PC-3 (cell line): ENCODE data around the gene RCAN2. TPM values are rescaled to one million over a fixed set of nuclear protein-coding genes. Genes with fewer than 3 reads are reported as not detected.

Experiments
- ATAC-seq: fragments of 200-7000 bp; cut with Tn5 transposase; 2 replicates; pipeline ENCODE4 v1.9.1; 2020; ENCODE audit warnings: mild to moderate bottlenecking, moderate library complexity
- BruUV-seq: library from RNA; stranded (reverse); fragments of 400-500 nt; replicated peaks from 2 replicates; lab custom pipeline; 2021; lab: Mats Ljungman, UMichigan
- CTCF ChIA-PET: fragments of 300-600 bp; sonication (Branson Sonifier 250); formaldehyde crosslinking; loops from one replicate; lab custom pipeline; 2022; ENCODE audit warnings: antibody characterized with exemption; lab: Charles Lee
- POLR2A ChIA-PET: fragments of 300-600 bp; sonication (Branson Sonifier 250); formaldehyde crosslinking; loops from one replicate; lab custom pipeline; 2022; ENCODE audit warnings: antibody characterized with exemption; ENCODE audit not compliant: unreplicated experiment; lab: Charles Lee
- DNase-seq: peaks from one replicate; pipeline ENCODE4 v3.0.0-alpha.2; 2015
- H2AFZ ChIP-seq: fragments of 300-600 bp; sonication (generic); 2 replicates; pipeline ENCODE4 v1.6.0; 2016; ENCODE audit warnings: antibody characterized with exemption, low read length
- H3F3A ChIP-seq: fragments of 300-600 bp; sonication (generic); one replicate; pipeline ENCODE4 v1.6.0; 2017; ENCODE audit warnings: antibody characterized with exemption, low read length, control low read depth, mild to moderate bottlenecking; ENCODE audit not compliant: unreplicated experiment
- H3K27ac ChIP-seq: fragments of 300-600 bp; sonication (generic); 2 replicates; pipeline ENCODE4 v1.5.1; 2016; ENCODE audit warnings: mild to moderate bottlenecking, low read length
- H3K27me3 ChIP-seq: fragments of 300-600 bp; sonication (generic); 2 replicates; pipeline ENCODE4 v1.6.1; 2016; ENCODE audit warnings: low read length, mixed read lengths
- H3K36me3 ChIP-seq: fragments of 300-600 bp; sonication (generic); 2 replicates; pipeline ENCODE4 v1.6.1; 2016; ENCODE audit warnings: low read depth, mixed run types, low read length, mixed read lengths
- H3K4me1 ChIP-seq: fragments of 300-600 bp; sonication (generic); 2 replicates; pipeline ENCODE4 v1.5.1; 2016; ENCODE audit warnings: low read length; ENCODE audit not compliant: insufficient read depth
- H3K4me2 ChIP-seq: fragments of 300-600 bp; sonication (generic); 2 replicates; pipeline ENCODE4 v1.6.0; 2016; ENCODE audit warnings: low read length
- H3K4me3 ChIP-seq: fragments of 300-600 bp; sonication (generic); 2 replicates; pipeline ENCODE4 v1.5.1; 2016; ENCODE audit warnings: mild to moderate bottlenecking, low read length, mixed read lengths
- H3K79me2 ChIP-seq: fragments of 300-600 bp; sonication (generic); 2 replicates; pipeline ENCODE4 v1.6.1; 2017; ENCODE audit warnings: low read length, mixed read lengths
- H3K9ac ChIP-seq: fragments of 300-600 bp; sonication (generic); 2 replicates; pipeline ENCODE4 v1.6.0; 2016; ENCODE audit warnings: mild to moderate bottlenecking, low read length
- H3K9me2 ChIP-seq: fragments of 300-600 bp; sonication (generic); replicated peaks from 2 replicates; pipeline ENCODE4 v1.6.1; 2016; ENCODE audit warnings: mixed run types, low read length, mixed read lengths
- H3K9me3 ChIP-seq: fragments of 300-600 bp; sonication (generic); 2 replicates; pipeline ENCODE4 v1.6.1; 2016; ENCODE audit warnings: low read length, mixed read lengths
- H4K20me1 ChIP-seq: fragments of 300-600 bp; sonication (generic); 2 replicates; pipeline ENCODE4 v1.6.1; 2016; ENCODE audit warnings: low read length, mixed read lengths
- EZH2 ChIP-seq: fragments of 300-600 bp; sonication (generic); IDR thresholded peaks from one replicate; pipeline ENCODE4 v1.6.1; 2017; ENCODE audit warnings: antibody characterized with exemption, mild to moderate bottlenecking, low read length; ENCODE audit not compliant: unreplicated experiment
- EZH2phosphoT487 ChIP-seq: fragments of 300-600 bp; sonication (generic); IDR thresholded peaks from 2 replicates; pipeline ENCODE4 v1.6.1; 2018; ENCODE audit warnings: mild to moderate bottlenecking, antibody characterized with exemption, low read length, borderline replicate concordance
- intact Hi-C: fragments of 100-400 bp; cut with micrococcal nuclease; formaldehyde crosslinking; loops from 2 replicates; pipeline ENCODE4 v1.9.0; 2023
- total RNA-seq: library from RNA; depleted of rRNA; stranded (reverse); fragments of >200 nt; gene quantifications from 2 replicates; pipeline ENCODE4 v1.2.3, GENCODE V29; 2014
- TF ChIP-seq, protein P1 (sequence below): fragments of 300-600 bp; sonication (generic); conservative IDR thresholded peaks from 2 replicates; pipeline ENCODE4 v1.5.1; 2017; ENCODE audit warnings: antibody characterized with exemption, low read depth, mild to moderate bottlenecking, low read length

The RCAN2 gene
- total RNA-seq, 1 experiment from 2014 or later = not detected

DNA sequence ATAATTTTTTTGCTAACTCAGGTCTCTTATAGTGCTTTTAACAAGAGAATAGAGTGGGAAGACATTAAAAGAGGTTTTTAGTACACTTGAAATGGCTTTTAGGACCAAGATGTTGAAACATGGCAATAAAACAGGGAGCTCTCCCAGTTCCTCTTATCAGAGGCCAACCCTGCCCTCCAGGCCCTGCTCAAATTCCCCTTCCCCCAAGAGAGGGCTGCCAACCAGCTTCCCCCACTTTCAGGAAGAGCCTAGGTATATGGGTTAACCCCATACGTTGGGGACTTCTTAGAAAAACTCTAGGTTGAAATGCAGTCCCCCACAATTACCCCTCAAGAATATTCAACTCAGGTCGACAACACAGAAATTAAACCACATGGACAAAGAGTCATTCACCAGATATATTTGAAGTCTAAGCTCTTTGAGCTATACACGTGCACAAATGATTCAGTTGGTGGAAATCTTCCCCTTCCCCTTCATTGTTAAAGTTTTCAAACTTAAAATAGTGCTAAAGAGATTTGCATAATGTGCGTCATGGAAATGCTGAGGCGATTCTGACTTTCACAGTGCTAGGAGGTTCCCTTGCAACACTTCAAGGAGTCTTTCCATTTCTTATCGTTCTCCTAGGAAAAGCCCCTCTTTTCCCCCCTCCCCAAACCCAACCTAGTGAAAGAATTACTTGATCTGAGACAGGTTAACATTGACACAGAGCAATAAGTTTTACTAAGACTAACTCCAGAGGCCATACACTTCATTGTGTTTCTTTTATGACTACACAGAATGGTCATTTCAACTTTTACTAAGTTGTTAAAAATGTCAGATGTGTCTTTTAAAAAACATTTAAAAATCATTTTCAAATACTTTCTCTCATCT is 270.7 kb downstream of the RCAN2 start:
- H3K9me2 ChIP-seq = no peaks in the 10 kb centered on the region
- ChIA-PET CTCF (interaction anchor here (0.6 to 1.6 kb wide), 4 partner anchors 130 to 656 kb away, joined by 3 to 10 read pairs (median 6); no protein-coding TSS in a partner anchor), POLR2A (no interaction called here)

DNA sequence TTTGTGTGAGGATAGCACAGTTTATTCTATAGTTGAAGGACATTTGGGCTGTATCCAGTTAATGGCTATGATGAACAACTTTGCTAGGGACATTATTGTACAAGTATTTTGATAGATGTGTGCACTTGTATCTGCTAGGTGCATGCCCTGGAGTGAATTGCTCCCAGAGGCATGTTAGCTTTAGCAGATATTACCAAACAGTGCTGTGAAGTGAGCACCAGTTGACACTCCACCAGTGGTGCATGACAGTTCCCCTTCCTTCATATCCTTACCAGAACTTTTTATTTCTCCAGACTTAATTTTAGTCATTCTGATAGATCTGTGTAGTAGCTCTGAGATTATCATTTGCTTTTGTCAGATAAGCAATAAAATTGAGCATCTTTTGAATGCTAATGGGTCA is 271.6 kb downstream of the RCAN2 start:
- no TSS peak for BruUV-seq
- no peaks in the 10 kb centered on the region for H4K20me1 ChIP-seq
- no peaks in the 10 kb centered on the region for H3F3A ChIP-seq
- POLR2A ChIA-PET = no interaction called here
- intact Hi-C loops = no loop called here
- TF ChIP-seq EZH2 (no peak), EZH2phosphoT487 (no peak)
- TF ChIP-seq, protein P1, sequence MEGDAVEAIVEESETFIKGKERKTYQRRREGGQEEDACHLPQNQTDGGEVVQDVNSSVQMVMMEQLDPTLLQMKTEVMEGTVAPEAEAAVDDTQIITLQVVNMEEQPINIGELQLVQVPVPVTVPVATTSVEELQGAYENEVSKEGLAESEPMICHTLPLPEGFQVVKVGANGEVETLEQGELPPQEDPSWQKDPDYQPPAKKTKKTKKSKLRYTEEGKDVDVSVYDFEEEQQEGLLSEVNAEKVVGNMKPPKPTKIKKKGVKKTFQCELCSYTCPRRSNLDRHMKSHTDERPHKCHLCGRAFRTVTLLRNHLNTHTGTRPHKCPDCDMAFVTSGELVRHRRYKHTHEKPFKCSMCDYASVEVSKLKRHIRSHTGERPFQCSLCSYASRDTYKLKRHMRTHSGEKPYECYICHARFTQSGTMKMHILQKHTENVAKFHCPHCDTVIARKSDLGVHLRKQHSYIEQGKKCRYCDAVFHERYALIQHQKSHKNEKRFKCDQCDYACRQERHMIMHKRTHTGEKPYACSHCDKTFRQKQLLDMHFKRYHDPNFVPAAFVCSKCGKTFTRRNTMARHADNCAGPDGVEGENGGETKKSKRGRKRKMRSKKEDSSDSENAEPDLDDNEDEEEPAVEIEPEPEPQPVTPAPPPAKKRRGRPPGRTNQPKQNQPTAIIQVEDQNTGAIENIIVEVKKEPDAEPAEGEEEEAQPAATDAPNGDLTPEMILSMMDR = no peak
- no peak overlapping the region for H3K4me2 ChIP-seq
- DNase-seq = no peak
- H3K79me2 ChIP-seq = no peaks in the 10 kb centered on the region
- ATAC-seq = no peak
- H3K4me1 ChIP-seq = no peaks in the 10 kb centered on the region
- no peak overlapping the region for H2AFZ ChIP-seq
- no peak overlapping the region for H3K9ac ChIP-seq
- H3K9me3 ChIP-seq = no peaks in the 10 kb centered on the region
- peaks cover 64% of the 10 kb centered on the region for H3K27me3 ChIP-seq
- no peak overlapping the region for H3K27ac ChIP-seq
- H3K9me2 ChIP-seq = no peaks in the 10 kb centered on the region
- H3K36me3 ChIP-seq = no peaks in the 10 kb centered on the region
- H3K4me3 ChIP-seq = no peak overlapping the region
- CTCF ChIA-PET = interaction anchor here (1.6 kb wide), 1 partner anchor 191 kb away, joined by 7 read pairs; no protein-coding TSS in a partner anchor

More for the DNA sequence above, 270.7 kb downstream of the RCAN2 start:
- no peaks in the 10 kb centered on the region for H3K4me1 ChIP-seq
- no peak overlapping the region for H3K27ac ChIP-seq
- TF ChIP-seq EZH2 = no peak
- TF ChIP-seq, protein P1 = no peak
- TF ChIP-seq EZH2phosphoT487 = no peak
- no peaks in the 10 kb centered on the region for H3K79me2 ChIP-seq
- no TSS peak for BruUV-seq
- no peak overlapping the region for H3K4me2 ChIP-seq
- no peak overlapping the region for H3K9ac ChIP-seq
- no peak for DNase-seq
- H4K20me1 ChIP-seq = no peaks in the 10 kb centered on the region
- H3F3A ChIP-seq = no peaks in the 10 kb centered on the region
- intact Hi-C loops = loop anchor here (1.0 kb wide), 2 partner anchors 130 to 190 kb away; no protein-coding TSS in a partner anchor
- H3K27me3 ChIP-seq = peaks cover 56% of the 10 kb centered on the region
- H3K36me3 ChIP-seq = no peaks in the 10 kb centered on the region
- no peak for ATAC-seq
- no peak overlapping the region for H2AFZ ChIP-seq
- H3K9me3 ChIP-seq = no peaks in the 10 kb centered on the region
- no peak overlapping the region for H3K4me3 ChIP-seq

DNA sequence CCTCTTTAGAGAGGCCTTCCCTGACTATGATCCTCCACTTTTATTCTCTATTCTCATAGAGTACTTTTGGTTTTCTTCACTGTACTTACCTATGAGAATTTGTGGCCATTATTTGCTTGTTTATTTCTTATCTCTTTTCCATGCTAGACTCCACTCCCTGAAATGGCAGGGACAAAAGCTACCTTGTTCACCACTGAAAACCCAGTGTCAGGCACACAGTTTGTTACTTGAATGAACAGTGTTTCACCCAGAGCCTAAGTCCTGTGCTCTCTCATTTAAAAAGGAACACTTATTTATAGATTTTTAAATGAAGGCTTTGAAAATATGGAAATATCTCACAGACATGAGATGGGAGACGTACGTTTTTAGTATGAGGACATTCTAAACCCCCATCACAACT is 272.8 kb downstream of the RCAN2 start:
- H3K36me3 ChIP-seq = no peaks in the 10 kb centered on the region
- no peaks in the 10 kb centered on the region for H3K9me3 ChIP-seq
- H3K4me1 ChIP-seq = no peaks in the 10 kb centered on the region
- CTCF ChIA-PET = no interaction called here
- no peak overlapping the region for H3K4me3 ChIP-seq
- ATAC-seq (no peak), DNase-seq (no peak)
- no peaks in the 10 kb centered on the region for H4K20me1 ChIP-seq
- intact Hi-C loops = no loop called here
- peaks cover 64% of the 10 kb centered on the region for H3K27me3 ChIP-seq
- BruUV-seq = no TSS peak
- H3K4me2 ChIP-seq = no peak overlapping the region
- no peaks in the 10 kb centered on the region for H3K79me2 ChIP-seq
- H2AFZ ChIP-seq = no peak overlapping the region
- H3F3A ChIP-seq = no peaks in the 10 kb centered on the region
- TF ChIP-seq EZH2phosphoT487 = no peak
- TF ChIP-seq, protein P1 = no peak
- TF ChIP-seq EZH2 = no peak
- H3K9ac ChIP-seq = no peak overlapping the region
- POLR2A ChIA-PET = no interaction called here
- H3K27ac ChIP-seq = no peak overlapping the region
- no peaks in the 10 kb centered on the region for H3K9me2 ChIP-seq
